Embryonic facial prominence (tissue), 1 donor: Measurements from ENCODE around the gene OPA3.
"Not testable (repeated sequence)": the region's sequence is repeated elsewhere in the genome, so short reads cannot be mapped to it uniquely, and the experiment has no call there.

Source experiments
- DNase-seq: peaks from one replicate; pipeline ENCODE4 v3.0.0-alpha.2; 2016; ENCODE audit errors: extremely low spot score

Gene OPA3

GRCh38 chr19:45584332-45585157 lies at the start of gene OPA3:
OPA3 (minus strand) TSS chr19:45584802; CDS start chr19:45584764, 38 bp downstream.
- peak; percentile 100 for DNase-seq

GRCh38 chr19:45632468-45633196 lies 48.0 kb upstream of the OPA3 start:
- DNase-seq = no peak

- no peak for DNase-seq
These were observed 45.9 kb upstream of the OPA3 start for GRCh38 chr19:45630463-45630862.

- no peak for DNase-seq
These were observed 45.1 kb upstream of the OPA3 start for GRCh38 chr19:45629704-45630103.

GRCh38 chr19:45628219-45628618 lies 43.6 kb upstream of the OPA3 start:
- not testable (repeated sequence) for DNase-seq

GRCh38 chr19:45623984-45624383 lies 39.4 kb upstream of the OPA3 start:
- DNase-seq = no peak

GRCh38 chr19:45621976-45622503 lies 37.4 kb upstream of the OPA3 start:
- DNase-seq = no peak

GRCh38 chr19:45621389-45621788 lies 36.8 kb upstream of the OPA3 start:
- DNase-seq = no peak

GRCh38 chr19:45616704-45617017 lies 32.1 kb upstream of the OPA3 start:
- no peak for DNase-seq

GRCh38 chr19:45615795-45616703 lies 31.4 kb upstream of the OPA3 start:
- DNase-seq = peak; percentile 89

GRCh38 chr19:45615056-45615455 lies 30.5 kb upstream of the OPA3 start:
- not testable (repeated sequence) for DNase-seq

GRCh38 chr19:45613926-45614725 lies 29.5 kb upstream of the OPA3 start:
- no peak for DNase-seq

GRCh38 chr19:45608948-45609347 lies 24.3 kb upstream of the OPA3 start:
- no peak for DNase-seq

- DNase-seq = peak; percentile 30
These were observed 22.7 kb upstream of the OPA3 start for GRCh38 chr19:45607071-45608029.

GRCh38 chr19:45601524-45602374 lies 17.1 kb upstream of the OPA3 start, which contains the start of gene GPR4:
GPR4 (minus strand) TSS chr19:45602212; CDS start chr19:45591866, 10,346 bp downstream.
- DNase-seq = no peak

- DNase-seq = no peak
These were observed 16.5 kb upstream of the OPA3 start for GRCh38 chr19:45601115-45601514.

- no peak for DNase-seq
These were observed 15.8 kb upstream of the OPA3 start for GRCh38 chr19:45600340-45600885.

GRCh38 chr19:45599286-45599685 lies 14.7 kb upstream of the OPA3 start:
- DNase-seq = no peak
